NCI-H2196 treated with DMSO at 0.1 percent for 48 hours (cell line): ENCODE results near the gene FUT7.

ENCODE experiments used
- DNase-seq: peaks from one replicate; lab custom pipeline; 2025; ENCODE audit not compliant: unreplicated experiment; lab: John Stamatoyannopoulos, UW

Gene FUT7

DNA sequence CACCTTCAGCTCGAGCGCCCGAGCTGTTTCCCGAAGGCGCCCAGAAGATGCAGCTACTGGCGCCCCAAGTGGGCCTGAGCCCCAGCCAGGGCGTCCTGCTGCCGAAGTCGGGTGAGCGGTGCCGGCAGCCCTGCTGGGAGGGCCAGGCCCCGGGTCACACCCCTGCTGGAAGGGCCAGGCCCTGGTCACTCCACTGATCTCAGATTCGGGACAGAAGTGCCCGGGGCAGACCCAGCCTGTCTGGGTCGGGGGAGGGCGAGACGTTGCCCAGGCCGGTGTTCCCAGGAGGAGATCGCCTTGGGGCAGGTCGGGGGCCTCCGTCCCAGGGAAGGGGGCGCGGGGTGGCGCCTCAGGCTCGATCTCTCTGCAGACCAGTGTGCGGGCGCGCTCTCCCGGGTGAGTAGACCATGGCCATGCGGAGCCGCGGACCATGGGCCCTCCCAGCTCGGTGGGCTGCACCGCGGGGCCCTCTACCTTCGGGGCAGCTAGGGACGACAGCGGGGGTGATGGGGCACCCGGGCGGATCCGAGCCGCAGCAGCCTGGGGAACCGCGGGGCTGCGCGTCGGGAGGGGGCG is 46.8 kb downstream of the FUT7 start:
- no peak for DNase-seq

- DNase-seq = no peak
These were observed 47.3 kb downstream of the FUT7 start for GRCh38 chr9:136984464-136985026.

DNA sequence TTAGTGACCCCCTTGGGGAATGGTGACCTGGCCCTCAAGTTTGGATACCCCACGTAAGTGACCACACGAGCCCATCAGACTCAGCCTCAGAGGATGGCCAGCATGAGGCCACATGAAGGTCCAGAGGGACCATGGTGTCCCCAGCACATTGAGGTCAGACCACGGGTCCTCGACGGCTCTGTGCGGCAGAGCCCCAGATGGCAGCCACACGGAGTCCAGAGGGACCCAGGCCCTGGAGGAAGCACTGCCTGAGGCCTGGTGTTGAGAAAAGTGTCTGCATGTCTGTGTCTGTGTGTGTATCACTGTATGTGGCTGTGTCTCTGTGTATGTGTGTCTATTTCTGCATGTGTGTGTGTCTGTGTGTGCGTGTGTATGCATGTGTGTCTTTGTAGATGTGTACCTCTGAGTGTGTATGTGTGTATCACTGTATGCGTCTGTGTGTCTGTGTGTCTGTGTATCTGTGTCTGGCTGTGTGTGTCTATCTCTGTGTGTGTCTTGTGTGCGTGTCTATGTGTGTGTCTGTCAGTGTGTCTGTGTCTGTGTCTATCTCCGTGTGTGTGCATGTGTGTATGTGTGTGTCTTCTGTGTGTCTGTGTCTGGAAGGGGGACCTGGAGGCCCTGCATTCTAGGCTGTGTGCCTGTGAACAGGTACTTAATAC is 48.1 kb downstream of the FUT7 start:
- DNase-seq = no peak

- DNase-seq = no peak
These were observed 48.7 kb downstream of the FUT7 start for GRCh38 chr9:136983167-136983566.

- no peak for DNase-seq
These were observed 49.4 kb downstream of the FUT7 start, which contains the start of gene LCNL1 for GRCh38 chr9:136982232-136983051. TSS of gene LCNL1 (plus strand) at chr9:136982993. CDS start at chr9:136983587, 594 bp downstream.

GRCh38 chr9:136981588-136982231 is 50.2 kb downstream of the FUT7 start:
- DNase-seq = no peak

- DNase-seq = no peak
These were observed 51.0 kb downstream of the FUT7 start for GRCh38 chr9:136980669-136981478.
